H9 (cell line): Measurements from ENCODE around the gene PAMR1. TPM values are rescaled to one million over a fixed set of nuclear protein-coding genes. Genes with fewer than 3 reads are reported as not detected.

Experiments used
- DNase-seq: peaks from one replicate; pipeline ENCODE4 v3.0.0-alpha.2; 2017
- H2AFZ ChIP-seq: one replicate; pipeline ENCODE4 v1.6.1; 2013; ENCODE audit warnings: mild to moderate bottlenecking, low read length, control low read depth, moderate library complexity
- H2AK5ac ChIP-seq: 2 replicates; pipeline ENCODE4 v1.6.1; 2013; ENCODE audit warnings: low read length, control low read depth, mixed read lengths; ENCODE audit not compliant: insufficient read length
- H2BK120ac ChIP-seq: one replicate; pipeline ENCODE4 v1.6.1; 2013; ENCODE audit warnings: low read depth, mild to moderate bottlenecking, low read length, control low read depth, inconsistent platforms; ENCODE audit not compliant: poor library complexity, severe bottlenecking
- H2BK12ac ChIP-seq: 2 replicates; pipeline ENCODE4 v1.6.1; 2013; ENCODE audit warnings: low read length, control low read depth, mixed read lengths, low read depth; ENCODE audit not compliant: insufficient read length
- H2BK15ac ChIP-seq: 2 replicates; pipeline ENCODE4 v1.6.1; 2013; ENCODE audit warnings: low read depth, low read length, control low read depth
- H2BK20ac ChIP-seq: one replicate; pipeline ENCODE4 v1.6.1; 2013; ENCODE audit warnings: low read depth, mild to moderate bottlenecking, low read length, control low read depth, inconsistent platforms; ENCODE audit not compliant: poor library complexity, severe bottlenecking
- H2BK5ac ChIP-seq: 2 replicates; pipeline ENCODE4 v1.6.1; 2013; ENCODE audit warnings: low read length, control low read depth, mixed read lengths; ENCODE audit not compliant: insufficient read length
- H3K14ac ChIP-seq: 2 replicates; pipeline ENCODE4 v1.6.1; 2013; ENCODE audit warnings: low read length, control low read depth; ENCODE audit not compliant: insufficient read depth
- H3K18ac ChIP-seq: 2 replicates; pipeline ENCODE4 v1.6.1; 2013; ENCODE audit warnings: low read depth, mild to moderate bottlenecking, mixed read lengths, low read length, control low read depth; ENCODE audit not compliant: insufficient read length
- H3K23ac ChIP-seq: 2 replicates; pipeline ENCODE4 v1.6.1; 2013; ENCODE audit warnings: low read length, control low read depth, mixed read lengths, low read depth; ENCODE audit not compliant: insufficient read length
- H3K23me2 ChIP-seq: 2 replicates; pipeline ENCODE4 v1.6.1; 2013; ENCODE audit warnings: low read depth, mild to moderate bottlenecking, mixed read lengths, low read length, control low read depth; ENCODE audit not compliant: insufficient read length, poor library complexity, severe bottlenecking
- H3K27ac ChIP-seq: 2 replicates; pipeline ENCODE4 v1.5.1; 2013; ENCODE audit warnings: low read length, control low read depth, mixed read lengths, low read depth; ENCODE audit not compliant: insufficient read length
- H3K27me3 ChIP-seq: 2 replicates; pipeline ENCODE4 v1.6.1; 2013; ENCODE audit warnings: low read length, control low read depth, inconsistent platforms; ENCODE audit not compliant: insufficient read depth
- H3K4ac ChIP-seq: 2 replicates; pipeline ENCODE4 v1.6.1; 2013; ENCODE audit warnings: low read depth, mild to moderate bottlenecking, control low read depth, inconsistent platforms, low read length, moderate library complexity
- H3K4me1 ChIP-seq: 2 replicates; pipeline ENCODE4 v1.6.1; 2013; ENCODE audit warnings: low read length, control low read depth, inconsistent platforms; ENCODE audit not compliant: insufficient read depth
- H3K4me2 ChIP-seq: 2 replicates; pipeline ENCODE4 v1.6.1; 2013; ENCODE audit warnings: low read length, control low read depth, mixed read lengths; ENCODE audit not compliant: insufficient read length, insufficient read depth
- H3K56ac ChIP-seq: 2 replicates; pipeline ENCODE4 v1.6.1; 2013; ENCODE audit warnings: low read depth, mild to moderate bottlenecking, mixed read lengths, low read length, control low read depth; ENCODE audit not compliant: insufficient read length
- H3K79me1 ChIP-seq: 2 replicates; pipeline ENCODE4 v1.6.1; 2013; ENCODE audit warnings: low read depth, mild to moderate bottlenecking, moderate library complexity, low read length, control low read depth, inconsistent platforms; ENCODE audit not compliant: insufficient read depth, poor library complexity, severe bottlenecking
- H3K79me2 ChIP-seq: 2 replicates; pipeline ENCODE4 v1.6.1; 2013; ENCODE audit warnings: low read length, control low read depth, inconsistent platforms; ENCODE audit not compliant: insufficient read depth
- H3K9ac ChIP-seq: 2 replicates; pipeline ENCODE4 v1.6.1; 2013; ENCODE audit warnings: low read length, control low read depth, mixed read lengths; ENCODE audit not compliant: insufficient read length; ENCODE audit errors: extremely low read depth
- H3K9me3 ChIP-seq: one replicate; pipeline ENCODE4 v1.6.1; 2013; ENCODE audit warnings: low read depth, low read length, inconsistent platforms; ENCODE audit not compliant: control insufficient read depth
- H3T11ph ChIP-seq: one replicate; pipeline ENCODE4 v1.6.1; 2013; ENCODE audit warnings: mild to moderate bottlenecking, low read length, control low read depth, inconsistent platforms
- H4K20me1 ChIP-seq: one replicate; pipeline ENCODE4 v1.6.1; 2013; ENCODE audit not compliant: control insufficient read depth, insufficient read length, insufficient read depth
- H4K5ac ChIP-seq: 2 replicates; pipeline ENCODE4 v1.6.1; 2013; ENCODE audit warnings: low read depth, mild to moderate bottlenecking, mixed read lengths, low read length, control low read depth; ENCODE audit not compliant: insufficient read length
- H4K8ac ChIP-seq: replicated peaks from 2 replicates; pipeline ENCODE4 v1.6.1; 2013; ENCODE audit warnings: low read length, control low read depth, mixed read lengths, low read depth; ENCODE audit not compliant: insufficient read length
- H4K91ac ChIP-seq: 2 replicates; pipeline ENCODE4 v1.6.1; 2013; ENCODE audit warnings: low read depth, mild to moderate bottlenecking, moderate library complexity, mixed read lengths, low read length, control low read depth; ENCODE audit not compliant: insufficient read length
- H3K27ac Mint-ChIP-seq, 3 experiments: 2 replicates in 2 of 3; 3 replicates in 1 of 3; pipeline ENCODE4 v1.8.0; 2020 to 2021; ENCODE audit warnings: mixed read lengths in 3 of 3, mild to moderate bottlenecking in 1 of 3, moderate library complexity in 1 of 3
- H3K27me3 Mint-ChIP-seq: 2 replicates; pipeline ENCODE4 v1.8.0; 2021; ENCODE audit warnings: low read depth, mild to moderate bottlenecking, moderate library complexity, mixed read lengths
- H3K36me3 Mint-ChIP-seq, 3 experiments: 2 replicates in 2 of 3; 3 replicates in 1 of 3; pipeline ENCODE4 v1.8.0; 2020 to 2021; ENCODE audit warnings: low read depth in 3 of 3, mixed read lengths in 3 of 3; ENCODE audit not compliant: insufficient read depth in 1 of 3
- H3K4me1 Mint-ChIP-seq, 2 experiments: 2 replicates each; pipeline ENCODE4 v1.8.0; 2020; ENCODE audit warnings: mixed read lengths in 2 of 2
- H3K4me3 Mint-ChIP-seq, 2 experiments: 2 replicates in 1 of 2; 3 replicates in 1 of 2; pipeline ENCODE4 v1.8.0; 2020 to 2021; ENCODE audit warnings: mild to moderate bottlenecking in 2 of 2, mixed read lengths in 2 of 2, moderate library complexity in 1 of 2
- H3K9me3 Mint-ChIP-seq, 2 experiments: 2 replicates in 1 of 2; 3 replicates in 1 of 2; pipeline ENCODE4 v1.8.0; 2020; ENCODE audit warnings: mild to moderate bottlenecking in 2 of 2, mixed read lengths in 2 of 2, moderate library complexity in 1 of 2
- WGBS: extraction: QIAGEN DNeasy Blood & Tissue Kit; methylation state at CpG from one replicate; pipeline ENCODE4 v1.1.7; 2013; ENCODE audit warnings: missing lambda C conversion rate, low lambda C conversion rate, mixed read lengths; ENCODE audit not compliant: insufficient read length; ENCODE audit errors: extremely low coverage; 5-methylcytosine and 5-hydroxymethylcytosine counted together
- total RNA-seq: library from RNA; stranded (reverse); gene quantifications from 2 replicates; pipeline ENCODE4 v1.2.1, GENCODE V29; 2021
- TF ChIP-seq, protein P1 (sequence below): fragments of 200-600 bp; sonication (generic); conservative IDR thresholded peaks from 3 replicates; pipeline ENCODE4 v1.8.0; 2021; ENCODE audit warnings: antibody characterized with exemption, mild to moderate bottlenecking

The PAMR1 gene
- total RNA-seq, 1 experiment from 2014 or later, result 2.4 TPM

GRCh38 chr11:35529971-35530495 lies 4.6 kb upstream of the PAMR1 start:
- Histone ChIP-seq H3K23me2 (peaks cover 11% of the 10 kb centered on the region), H3K27ac (no peak overlapping the region), H3K9ac (no peak overlapping the region), H3K79me1 (no peaks in the 10 kb centered on the region), H3K4ac (no peak overlapping the region), H2BK12ac (no peak overlapping the region), H2AFZ (no peak overlapping the region), H2BK5ac (no peak overlapping the region), H2BK120ac (no peak overlapping the region), H3K79me2 (no peaks in the 10 kb centered on the region), H4K91ac (no peak overlapping the region), H3K56ac (no peak overlapping the region), H3K14ac (no peak overlapping the region), H3K23ac (no peak overlapping the region), H3T11ph (no peak overlapping the region), H2BK15ac (no peak overlapping the region), H4K8ac (no peak overlapping the region), H3K18ac (no peak overlapping the region), H4K20me1 (no peaks in the 10 kb centered on the region), H3K4me2 (no peak overlapping the region), H2BK20ac (no peak overlapping the region), H3K4me1 (peaks cover 2% of the 10 kb centered on the region; the same call in 1 of the 2 replicates), H3K27me3 (no peaks in the 10 kb centered on the region; the same call in 1 of the 2 replicates), H2AK5ac (no peak overlapping the region), H4K5ac (no peak overlapping the region), H3K9me3 (no peaks in the 10 kb centered on the region)
- Mint-ChIP-seq H3K4me1 (peaks cover 15 to 18% of the 10 kb centered on the region in 2 experiments), H3K27ac (no peak overlapping the region), H3K9me3 (peaks cover 1 to 10% of the 10 kb centered on the region in 2 experiments; a peak in 2 of 5 replicates), H3K36me3 (peaks cover 0 to 9% (median 0%) of the 10 kb centered on the region in 3 experiments; a peak in 2 of 7 replicates), H3K4me3 (no peak overlapping the region), H3K27me3 (peaks cover 35% of the 10 kb centered on the region)
- TF ChIP-seq, protein P1, sequence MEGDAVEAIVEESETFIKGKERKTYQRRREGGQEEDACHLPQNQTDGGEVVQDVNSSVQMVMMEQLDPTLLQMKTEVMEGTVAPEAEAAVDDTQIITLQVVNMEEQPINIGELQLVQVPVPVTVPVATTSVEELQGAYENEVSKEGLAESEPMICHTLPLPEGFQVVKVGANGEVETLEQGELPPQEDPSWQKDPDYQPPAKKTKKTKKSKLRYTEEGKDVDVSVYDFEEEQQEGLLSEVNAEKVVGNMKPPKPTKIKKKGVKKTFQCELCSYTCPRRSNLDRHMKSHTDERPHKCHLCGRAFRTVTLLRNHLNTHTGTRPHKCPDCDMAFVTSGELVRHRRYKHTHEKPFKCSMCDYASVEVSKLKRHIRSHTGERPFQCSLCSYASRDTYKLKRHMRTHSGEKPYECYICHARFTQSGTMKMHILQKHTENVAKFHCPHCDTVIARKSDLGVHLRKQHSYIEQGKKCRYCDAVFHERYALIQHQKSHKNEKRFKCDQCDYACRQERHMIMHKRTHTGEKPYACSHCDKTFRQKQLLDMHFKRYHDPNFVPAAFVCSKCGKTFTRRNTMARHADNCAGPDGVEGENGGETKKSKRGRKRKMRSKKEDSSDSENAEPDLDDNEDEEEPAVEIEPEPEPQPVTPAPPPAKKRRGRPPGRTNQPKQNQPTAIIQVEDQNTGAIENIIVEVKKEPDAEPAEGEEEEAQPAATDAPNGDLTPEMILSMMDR, result no peak
- WGBS, result no CpG with 5 or more reads among the region's 2 CpGs
- no peak for DNase-seq
